B cell (primary cell): ENCODE measurements around the gene NPAP1.

Experiments used
- CTCF ChIP-seq: fragments of 200-600 bp; IDR thresholded peaks from one replicate; pipeline ENCODE4 v1.8.0; 2022; ENCODE audit warnings: antibody characterized with exemption, mild to moderate bottlenecking
- EZH2 ChIP-seq: IDR thresholded peaks from 2 replicates; pipeline ENCODE4 v1.6.1; 2012; ENCODE audit warnings: borderline replicate concordance, low read depth, mild to moderate bottlenecking, moderate library complexity, low read length; ENCODE audit not compliant: insufficient read depth, poor library complexity, severe bottlenecking

GRCh38 chr15:24729760-24730159, 54.2 kb downstream of the NPAP1 start:
- TF ChIP-seq CTCF: no peak
- TF ChIP-seq EZH2: no peak
